Measurements from ENCODE around the gene KCNAB2.

Gene KCNAB2

GRCh38 chr1:6099787-6100765 is 54.4 kb downstream of the KCNAB2 start:
- FAIRE-seq = no peak

- no peak for FAIRE-seq
Observed at GRCh38 chr1:6100861-6101783, 55.4 kb downstream of the KCNAB2 start.

GRCh38 chr1:6101826-6102531 is 56.3 kb downstream of the KCNAB2 start:
- no peak for FAIRE-seq

- FAIRE-seq = no peak
Observed at GRCh38 chr1:6102532-6102845, 56.8 kb downstream of the KCNAB2 start.

- no peak for FAIRE-seq
Observed at GRCh38 chr1:6103111-6103853, 57.6 kb downstream of the KCNAB2 start.

GRCh38 chr1:6103854-6104530 is 58.3 kb downstream of the KCNAB2 start:
- no peak for FAIRE-seq

GRCh38 chr1:6104631-6105030 is 58.9 kb downstream of the KCNAB2 start:
- no peak for FAIRE-seq

GRCh38 chr1:6105218-6105679 is 59.6 kb downstream of the KCNAB2 start:
- FAIRE-seq = no peak

GRCh38 chr1:6105763-6106162 is 60.1 kb downstream of the KCNAB2 start:
- no peak for FAIRE-seq

- FAIRE-seq = no peak
Observed at GRCh38 chr1:6106321-6106731, 60.6 kb downstream of the KCNAB2 start.

GRCh38 chr1:6106977-6107376 is 61.3 kb downstream of the KCNAB2 start:
- no peak for FAIRE-seq

- no peak for FAIRE-seq
Observed at GRCh38 chr1:6107409-6108356, 62.0 kb downstream of the KCNAB2 start.

- FAIRE-seq = no peak
Observed at GRCh38 chr1:6108476-6108875, 62.8 kb downstream of the KCNAB2 start.

GRCh38 chr1:6108937-6109614 is 63.4 kb downstream of the KCNAB2 start:
- no peak for FAIRE-seq

- FAIRE-seq = no peak
Observed at GRCh38 chr1:6109688-6110087, 64.0 kb downstream of the KCNAB2 start.

- FAIRE-seq = no peak
Observed at GRCh38 chr1:6110326-6110725, 64.6 kb downstream of the KCNAB2 start.

- FAIRE-seq = no peak
Observed at GRCh38 chr1:6111571-6111970, 65.9 kb downstream of the KCNAB2 start.

GRCh38 chr1:6111991-6112689 is 66.5 kb downstream of the KCNAB2 start:
- no peak for FAIRE-seq

GRCh38 chr1:6112690-6113005 is 67.0 kb downstream of the KCNAB2 start:
- FAIRE-seq = no peak

Measured in islet of Langerhans (tissue), 1 donor.